GM18907 (cell line): Measurements from ENCODE around the gene DNAH5.

Source experiments
- ATAC-seq: cut with Tn5 transposase; IDR thresholded peaks from one replicate; pipeline ENCODE4 v1.9.1; 2021; ENCODE audit warnings: mild to moderate bottlenecking, moderate library complexity; ENCODE audit not compliant: unreplicated experiment

The DNAH5 gene

GRCh38 chr5:13945271-13945670 is 783 bp upstream of the DNAH5 start:
- no peak for ATAC-seq

DNA sequence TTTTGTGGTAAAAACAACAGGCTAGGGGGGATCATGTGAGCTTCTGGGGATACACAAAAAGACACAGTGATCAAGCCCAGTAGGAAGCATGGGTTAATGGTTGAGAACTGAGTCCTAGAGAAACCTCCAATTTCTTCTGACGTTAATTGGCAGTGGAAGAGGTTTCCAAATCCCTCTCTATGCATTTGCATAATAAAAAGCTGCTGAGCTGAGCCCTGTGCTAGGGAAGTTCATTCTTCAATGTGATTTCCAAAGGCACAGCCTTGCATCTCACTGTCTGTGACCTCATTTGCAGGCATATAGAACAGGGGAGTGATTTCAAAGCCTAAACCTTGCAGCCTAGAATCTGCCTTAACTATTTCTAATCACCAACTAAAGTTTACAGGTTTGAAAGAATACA is 812 bp downstream of the DNAH5 start:
- ATAC-seq, result no peak

DNA sequence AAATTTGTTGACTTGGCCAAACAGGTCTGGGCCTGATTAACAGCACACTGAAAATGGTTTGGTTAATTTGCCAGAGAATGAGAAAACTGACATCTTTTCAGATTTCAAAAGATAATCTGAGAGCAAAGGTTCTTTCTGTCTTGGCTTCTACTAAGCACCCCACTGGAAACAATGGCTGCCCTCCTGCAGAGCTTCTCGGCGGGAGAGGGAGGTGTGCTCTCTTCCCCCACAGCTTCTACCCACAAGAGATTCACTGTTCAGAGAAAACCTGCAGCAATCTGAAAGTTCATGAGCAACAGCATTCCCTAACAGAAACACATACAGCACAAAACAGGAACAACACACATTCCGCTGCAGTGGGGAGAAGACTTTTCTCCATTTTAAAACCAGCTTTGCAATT is 3.0 kb downstream of the DNAH5 start:
- no peak for ATAC-seq

- no peak for ATAC-seq
Measured at GRCh38 chr5:13939638-13940037, 4.8 kb downstream of the DNAH5 start.

DNA sequence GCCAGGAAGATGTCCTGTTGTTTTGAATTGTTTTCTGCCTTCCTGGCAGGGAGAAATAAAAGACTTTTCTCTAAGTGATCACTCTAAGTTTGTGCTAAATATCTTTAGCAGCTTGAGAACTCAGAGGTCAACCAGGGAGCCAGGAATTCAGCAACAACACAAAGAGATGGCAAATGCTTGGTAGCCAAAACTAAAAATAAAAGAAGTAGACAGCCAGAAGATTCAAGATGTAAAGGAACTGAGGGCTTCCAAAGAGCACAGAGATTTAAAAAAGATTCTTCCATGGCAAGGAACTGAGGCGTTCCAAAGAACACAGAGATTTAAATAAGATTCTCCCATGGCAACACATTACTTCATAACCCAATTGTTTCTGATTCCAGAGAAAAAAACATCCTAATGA is 9.6 kb downstream of the DNAH5 start:
- ATAC-seq, result no peak

GRCh38 chr5:13934125-13934524 is 10.4 kb downstream of the DNAH5 start:
- ATAC-seq, result no peak

GRCh38 chr5:13932561-13932960 is 11.9 kb downstream of the DNAH5 start:
- no peak for ATAC-seq

DNA sequence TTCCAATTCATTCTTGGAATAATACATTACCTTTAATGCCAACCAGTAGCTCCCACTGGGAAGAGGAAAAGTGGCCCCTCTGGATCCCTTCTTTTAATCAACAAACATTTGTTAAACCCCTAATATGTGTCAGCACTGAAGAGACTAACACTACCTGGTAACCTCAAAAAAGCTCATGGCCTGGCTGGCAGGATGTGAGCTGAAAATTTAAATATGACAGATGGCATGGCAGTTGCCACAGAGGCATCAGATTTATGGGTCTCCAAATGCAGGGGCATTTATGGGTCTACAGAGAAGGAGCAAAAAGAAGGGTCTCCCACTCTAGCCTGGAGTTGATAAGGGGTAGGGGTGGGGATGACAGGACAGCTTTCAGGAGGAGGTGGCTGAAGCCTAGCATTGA is 12.5 kb downstream of the DNAH5 start:
- no peak for ATAC-seq

DNA sequence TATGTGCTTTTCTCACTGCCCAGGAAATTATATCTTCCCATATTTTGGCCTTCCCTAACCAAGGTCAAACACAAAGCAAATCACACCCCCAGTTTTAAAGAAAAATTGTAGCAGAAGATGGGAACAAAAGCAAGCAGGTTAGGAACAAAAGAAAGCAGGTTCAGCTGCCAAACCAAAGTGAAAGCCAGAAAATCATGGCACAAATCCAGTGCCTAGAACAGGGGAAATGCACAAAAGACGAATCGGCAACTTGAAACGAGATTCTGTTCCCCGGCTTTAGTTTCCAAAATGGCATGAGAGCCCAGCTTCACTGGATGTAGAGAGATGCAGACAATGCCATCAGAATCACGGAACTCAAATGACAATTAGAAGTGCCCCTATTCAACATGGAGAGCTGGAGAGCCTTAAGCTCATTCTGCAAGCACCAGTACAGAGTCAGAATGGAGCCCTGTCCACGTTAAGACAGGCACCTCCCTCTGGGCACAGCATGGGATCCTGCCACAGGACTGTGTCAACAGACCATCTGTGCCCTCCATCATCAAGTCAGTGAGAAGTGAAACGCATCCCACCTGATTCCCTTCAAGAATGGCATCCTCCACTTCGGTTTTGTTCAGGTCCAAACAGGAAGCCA is 13.8 kb downstream of the DNAH5 start:
- ATAC-seq, result no peak

DNA sequence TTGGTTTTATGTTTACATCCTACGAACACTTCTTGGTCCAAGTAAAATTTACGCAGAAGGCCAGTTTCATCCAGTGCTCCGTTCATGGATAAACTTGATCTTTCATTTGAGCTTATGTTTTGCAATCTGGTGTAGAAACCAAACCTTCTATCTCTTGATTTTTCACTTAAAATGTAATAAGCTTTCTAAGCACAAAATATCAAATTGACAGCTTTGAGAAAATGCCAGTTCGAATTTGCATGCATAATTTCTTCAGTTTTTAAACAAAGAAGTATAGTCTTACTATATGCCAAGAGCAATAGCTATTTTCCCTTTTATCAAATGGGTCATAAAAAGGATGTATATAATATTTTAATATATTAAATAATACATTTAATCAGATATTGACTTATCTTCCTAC is 17.8 kb downstream of the DNAH5 start:
- ATAC-seq, result no peak

- no peak for ATAC-seq
Measured at GRCh38 chr5:13921578-13921977, 22.9 kb downstream of the DNAH5 start.

- no peak for ATAC-seq
Measured at GRCh38 chr5:13919786-13920185, 24.7 kb downstream of the DNAH5 start.

DNA sequence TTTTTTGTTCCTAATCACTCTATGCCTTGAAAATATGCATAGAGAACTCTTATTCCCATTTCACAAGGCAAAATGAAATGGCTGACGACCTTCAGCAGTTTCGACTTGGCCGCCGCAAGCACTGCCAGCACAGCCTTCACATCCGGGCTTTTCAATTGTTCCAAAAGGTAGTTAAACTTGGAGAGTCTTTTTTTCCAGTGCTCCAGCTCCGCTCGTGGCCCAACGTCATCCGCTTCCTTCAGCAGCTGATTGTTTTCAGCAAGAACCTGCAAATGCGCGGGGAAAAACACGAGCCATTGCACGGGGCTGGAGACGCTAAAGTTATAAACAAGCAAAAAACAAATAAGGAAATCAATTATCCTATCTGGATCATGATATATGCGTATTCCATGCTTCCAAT is 25.4 kb downstream of the DNAH5 start:
- ATAC-seq, result no peak

DNA sequence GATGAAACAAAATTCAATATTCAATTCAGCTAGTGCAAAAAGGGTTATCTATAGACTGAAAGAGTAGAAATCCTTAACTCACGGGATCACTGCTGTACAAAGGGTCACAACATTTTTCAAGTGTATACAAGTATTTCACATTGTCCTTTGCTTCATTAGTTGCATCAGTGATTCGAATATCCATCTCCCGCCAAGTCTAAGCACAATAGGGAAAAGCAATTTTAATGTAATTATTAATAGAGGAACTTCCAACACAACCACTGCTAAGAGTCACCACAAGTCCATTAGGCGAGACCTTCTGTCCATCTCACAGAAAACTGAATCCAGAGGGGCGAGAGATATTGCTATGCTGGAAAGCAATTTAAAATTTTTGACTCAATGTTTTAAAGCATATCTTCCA is 27.4 kb downstream of the DNAH5 start:
- no peak for ATAC-seq

GRCh38 chr5:13913962-13914361 is 30.5 kb downstream of the DNAH5 start:
- ATAC-seq, result no peak

DNA sequence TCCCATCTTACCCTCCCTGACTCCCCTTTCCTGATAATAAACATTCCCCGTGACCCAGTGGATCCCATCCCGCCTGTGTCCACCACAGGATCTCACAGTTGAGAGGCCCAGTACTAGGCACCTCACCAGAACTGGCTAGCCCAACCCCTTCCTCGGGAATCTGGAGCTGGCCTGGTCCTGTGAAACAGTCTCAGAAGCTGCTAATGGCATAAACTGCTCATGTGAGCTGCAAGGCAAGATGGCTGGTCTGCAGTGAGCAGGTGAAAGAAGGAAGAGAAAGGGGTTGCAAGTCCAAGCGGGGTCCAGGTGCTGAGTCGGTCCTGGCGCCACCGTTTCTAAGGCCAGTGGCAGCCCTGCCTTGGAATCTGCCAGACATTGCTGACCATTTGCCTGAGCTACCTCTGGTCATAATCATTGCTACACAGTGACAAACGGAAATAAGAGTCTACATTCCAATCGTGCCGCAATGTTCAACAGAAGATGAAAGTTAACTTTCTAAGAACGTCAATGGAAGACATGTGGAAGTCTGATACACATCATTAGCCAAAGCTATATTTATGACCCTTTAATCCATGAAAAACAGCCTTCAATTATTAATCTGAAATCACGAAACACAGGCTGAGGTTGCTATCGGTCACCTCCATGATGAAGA is 33.7 kb downstream of the DNAH5 start:
- ATAC-seq, result no peak

GRCh38 chr5:13910201-13910600 is 34.3 kb downstream of the DNAH5 start:
- no peak for ATAC-seq

GRCh38 chr5:13909271-13909670 is 35.2 kb downstream of the DNAH5 start:
- ATAC-seq, result no peak

DNA sequence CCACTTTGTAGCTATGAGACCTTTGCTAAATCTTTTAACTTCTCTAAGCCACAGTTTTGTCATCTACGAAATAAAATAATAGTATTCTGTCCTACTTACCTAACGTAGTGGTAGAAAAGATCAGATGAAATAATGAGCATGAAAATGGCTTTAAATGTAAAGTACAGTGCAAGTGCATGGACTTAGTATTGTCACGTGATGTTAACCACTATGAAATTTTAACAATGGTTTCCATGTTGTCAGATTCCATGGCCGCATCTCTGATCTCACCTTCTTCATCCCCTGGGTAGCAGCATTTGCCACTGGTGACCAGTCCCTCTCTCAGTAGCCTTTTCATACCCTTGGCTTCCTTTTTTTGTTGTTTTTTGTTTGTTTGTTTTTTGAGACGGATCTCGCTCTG is 45.9 kb downstream of the DNAH5 start:
- ATAC-seq, result no peak

DNA sequence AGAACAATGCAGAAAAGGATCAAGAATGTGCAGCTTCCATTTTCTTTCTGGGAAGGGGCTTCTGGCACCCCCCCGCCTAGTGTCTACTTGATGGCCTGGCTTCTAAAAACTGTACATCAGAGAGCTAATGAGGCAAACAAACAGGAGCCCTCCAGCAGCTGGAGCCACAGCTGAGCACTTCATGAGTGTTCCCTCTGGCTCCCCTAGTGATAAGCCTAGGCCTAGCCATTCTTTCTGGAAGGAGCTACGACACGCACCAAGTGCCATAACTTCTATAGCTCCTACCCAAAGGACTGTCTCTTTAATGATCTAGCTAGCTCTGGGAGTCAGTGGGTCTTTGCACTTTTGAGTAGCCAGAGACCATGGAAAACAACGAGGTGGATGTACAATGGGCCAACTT is 66.1 kb downstream of the DNAH5 start:
- ATAC-seq, result no peak

- no peak for ATAC-seq
Measured at GRCh38 chr5:13866792-13867191, 77.7 kb downstream of the DNAH5 start.

GRCh38 chr5:13865312-13865711 is 79.2 kb downstream of the DNAH5 start:
- no peak for ATAC-seq

DNA sequence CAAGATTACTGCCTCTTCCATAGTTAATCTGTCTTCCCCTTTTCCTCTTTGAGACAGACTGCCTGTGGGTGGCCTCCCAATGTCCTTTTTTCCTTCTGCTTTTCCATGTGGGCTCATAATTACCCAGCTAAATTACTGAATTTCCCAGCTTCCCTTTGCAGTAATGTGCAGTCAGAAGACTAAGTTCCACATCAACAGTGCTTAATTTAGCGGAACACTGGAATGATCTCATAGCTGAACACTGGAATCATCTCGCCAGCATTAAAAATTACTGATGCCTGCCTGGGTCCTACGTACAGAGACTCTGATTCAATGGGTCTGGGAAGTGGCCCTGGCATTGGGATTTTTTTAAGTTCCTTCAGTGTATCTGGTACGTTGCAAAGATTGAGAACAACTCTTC is 84.3 kb downstream of the DNAH5 start:
- ATAC-seq, result no peak
